D341Med (cell line): Measurements from ENCODE around the gene HEXIM2.

Experiments
- DNase-seq: peaks from one replicate; pipeline ENCODE4 v3.0.0; 2012; ENCODE audit warnings: low spot score

The HEXIM2 gene

GRCh38 chr17:45127548-45128300, 34.0 kb upstream of the HEXIM2 start:
- DNase-seq: no peak

DNA sequence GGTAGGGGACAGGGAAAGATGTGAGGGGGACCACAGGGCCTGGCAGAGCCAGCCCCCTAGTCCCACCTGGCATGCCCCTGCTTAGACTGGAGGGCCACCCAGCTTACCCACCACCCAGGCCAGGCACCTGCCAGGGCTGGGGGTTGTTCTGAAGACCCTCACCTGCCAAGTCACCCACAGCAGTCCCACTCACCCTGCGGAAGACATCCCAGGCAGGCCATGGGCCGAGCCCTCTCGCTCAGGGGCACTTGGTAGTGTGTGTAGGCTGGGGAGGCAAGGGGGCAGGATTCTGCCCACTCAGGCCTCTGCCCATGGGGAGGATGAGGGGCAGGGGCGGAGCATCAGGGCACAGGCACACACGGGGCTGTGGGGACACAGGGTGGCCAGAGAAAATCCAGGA, 33.3 kb upstream of the HEXIM2 start:
- DNase-seq: no peak

DNA sequence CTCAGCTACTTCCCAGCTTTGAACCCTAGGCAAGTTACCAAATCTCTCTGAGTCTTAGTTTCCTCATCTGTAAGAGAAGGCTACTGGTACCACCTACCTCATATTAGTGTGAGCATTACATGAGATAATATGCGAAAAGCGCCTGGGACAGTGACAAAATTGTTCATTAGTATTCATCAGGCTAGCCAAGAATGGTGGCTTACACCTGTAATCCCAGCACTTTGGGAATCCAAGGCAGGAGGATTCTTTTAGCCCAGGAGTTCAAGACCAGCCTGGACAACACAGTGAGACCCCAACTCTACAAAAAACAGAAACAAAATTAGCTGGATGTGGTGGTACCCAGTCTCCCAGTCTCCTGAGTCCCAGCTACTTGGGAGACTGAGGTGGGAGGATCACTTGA, 32.7 kb upstream of the HEXIM2 start:
- DNase-seq: no peak

DNA sequence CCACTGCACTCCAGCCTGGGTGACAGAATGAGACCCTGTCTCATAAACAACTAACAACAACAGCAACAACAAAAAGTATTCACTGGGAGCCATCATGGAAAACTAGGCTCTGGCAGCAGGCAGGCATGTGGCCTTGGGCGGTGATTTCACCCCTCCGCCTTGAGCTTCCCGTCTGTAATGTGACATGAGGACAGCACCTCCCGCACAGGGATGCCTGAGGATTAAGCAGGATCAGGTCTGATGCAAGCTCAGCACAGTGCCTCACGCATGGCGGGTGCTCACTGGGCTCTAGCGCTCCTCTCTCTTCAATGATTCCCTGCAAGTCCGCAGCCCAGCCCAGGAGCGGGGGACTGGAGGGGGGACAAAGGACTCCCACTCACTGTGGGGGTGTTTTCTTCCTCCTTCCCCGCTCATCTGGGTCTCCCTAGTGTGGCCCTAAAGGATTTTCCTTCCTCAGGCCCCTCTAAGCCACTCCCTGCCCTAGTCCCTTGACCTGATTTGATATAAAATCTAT, 32.2 kb upstream of the HEXIM2 start:
- DNase-seq: peak; percentile 89

DNA sequence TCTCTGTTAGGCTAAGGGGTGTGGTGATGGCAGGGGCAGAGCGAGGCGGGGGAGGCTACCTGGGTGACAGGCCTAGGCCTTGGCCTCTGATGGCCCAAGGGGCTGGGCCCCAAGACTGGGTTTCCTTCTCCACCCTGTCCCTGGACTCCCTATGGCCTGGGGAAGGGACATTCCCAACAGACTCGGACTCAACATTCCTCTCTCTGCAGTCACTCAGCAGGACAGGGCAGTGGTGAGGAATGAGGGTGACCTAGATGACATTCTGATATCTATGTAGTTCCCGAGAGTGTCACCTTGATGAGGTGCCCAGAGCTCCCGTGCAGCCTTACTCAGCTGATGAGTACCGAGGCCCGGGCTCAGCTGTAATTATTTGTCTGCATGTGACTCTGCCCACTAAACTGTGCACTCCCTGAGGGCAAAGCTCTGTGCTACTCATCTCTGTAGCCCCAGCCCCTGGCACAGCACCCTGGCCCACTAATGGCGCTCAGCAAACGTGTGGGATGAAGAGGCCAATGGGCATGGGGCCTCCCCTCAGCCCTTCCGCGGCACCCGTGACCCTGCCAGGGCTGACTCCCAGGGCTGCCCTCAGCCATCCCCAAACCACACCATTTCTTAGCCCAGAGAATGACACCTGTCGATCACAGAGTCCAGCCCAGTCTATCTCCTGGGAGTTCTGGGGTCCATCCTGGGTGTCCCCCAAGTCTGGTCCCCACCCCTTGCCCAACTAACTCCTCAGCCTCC, 31.6 kb upstream of the HEXIM2 start:
- DNase-seq: peak; percentile 50

DNA sequence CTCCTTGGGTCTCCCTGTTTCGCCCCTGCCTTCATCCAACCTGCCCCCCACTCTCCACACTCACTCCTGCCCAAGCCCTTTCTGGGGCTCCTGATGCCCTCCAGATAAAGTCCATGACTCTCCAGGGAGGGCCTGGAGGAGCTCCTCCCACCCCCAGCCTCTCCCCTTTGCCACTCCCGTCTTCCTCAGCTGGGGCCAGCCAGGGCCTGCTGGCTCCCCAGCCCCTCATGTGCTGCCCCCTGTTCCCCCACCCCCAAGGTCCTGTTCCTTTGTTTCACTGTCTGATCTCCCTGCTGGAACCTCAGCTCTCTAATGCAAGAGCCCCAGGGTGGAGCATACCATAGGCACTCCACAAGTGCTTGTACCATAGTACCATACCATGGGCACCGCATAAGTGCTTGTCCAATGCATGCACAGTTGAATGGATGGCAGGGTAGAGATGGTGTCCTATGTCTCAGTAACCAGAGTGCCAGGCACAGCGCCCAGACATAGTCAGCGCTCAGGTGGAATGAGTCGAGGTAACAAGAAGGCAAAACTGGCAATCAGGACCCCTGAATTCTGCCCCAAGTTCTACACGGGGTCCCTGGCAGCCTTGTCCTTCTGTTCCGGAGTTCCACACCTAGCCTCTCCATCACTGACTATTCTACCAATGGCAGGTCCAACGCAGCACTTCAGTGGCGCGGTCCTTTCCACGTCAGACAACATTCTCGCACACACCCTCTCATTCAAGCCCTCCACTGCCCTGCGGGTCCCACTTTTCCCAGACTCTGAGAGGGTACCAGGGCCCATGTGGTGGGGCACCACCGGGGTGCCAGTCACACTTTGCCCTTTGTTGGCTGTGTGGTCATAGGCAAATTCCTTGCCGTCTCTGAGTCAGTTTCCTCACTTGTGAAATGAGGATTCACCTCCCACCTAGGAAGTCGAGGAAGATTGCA, 30.7 kb upstream of the HEXIM2 start:
- DNase-seq: peak; percentile 20

- DNase-seq: peak; percentile 86
These were observed 29.9 kb upstream of the HEXIM2 start for GRCh38 chr17:45131616-45132319.

GRCh38 chr17:45132320-45132571, 29.4 kb upstream of the HEXIM2 start, which contains the start of gene PLCD3:
TSS of gene PLCD3 (minus strand) at chr17:45132515. CDS start at chr17:45132410, 105 bp downstream.
- no peak for DNase-seq

- DNase-seq: peak; percentile 98
These were observed 28.9 kb upstream of the HEXIM2 start for GRCh38 chr17:45132572-45133463.

DNA sequence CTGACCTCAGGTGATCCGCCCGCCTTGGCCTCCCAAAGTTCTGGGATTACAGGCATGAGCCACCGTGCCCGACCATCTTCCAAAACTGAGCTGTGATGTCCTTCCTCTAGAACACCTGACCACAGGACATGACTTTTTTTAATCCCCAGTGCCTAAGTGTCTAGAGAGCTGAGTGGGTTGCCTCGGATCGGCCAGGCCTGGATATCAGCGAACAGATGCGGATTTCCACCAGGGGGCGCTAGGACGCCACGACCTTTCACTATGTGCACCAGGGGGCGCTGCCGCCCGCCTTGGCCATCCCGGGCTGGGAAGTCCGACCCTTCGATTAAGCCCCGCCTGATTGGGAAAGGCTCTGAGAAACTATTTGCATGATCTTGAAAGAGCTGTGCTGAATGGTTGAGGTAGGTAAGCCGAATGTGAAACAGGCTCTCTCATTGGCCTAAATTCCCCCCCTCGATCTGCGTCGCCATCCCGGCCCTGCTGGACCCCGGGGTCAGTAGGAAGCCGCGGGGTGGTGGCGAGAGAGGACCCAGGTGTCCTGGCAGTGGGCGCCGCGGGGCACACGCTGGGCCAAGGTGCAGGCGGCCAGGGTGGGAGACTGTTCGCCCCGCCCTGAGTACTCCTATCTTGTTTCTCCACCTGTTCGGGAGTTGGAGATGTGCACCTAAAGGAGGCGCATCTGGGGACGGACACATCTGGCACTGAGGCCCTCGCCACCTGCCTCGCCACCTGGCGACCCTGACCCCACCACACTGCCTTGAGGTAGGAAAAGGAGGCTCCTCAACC, 26.3 kb upstream of the HEXIM2 start, which contains the start of gene ACBD4:
Gene ACBD4, plus strand, starts transcription at position 496 of the 786 bp plus-strand sequence. CDS start 458 bp downstream, outside the sequence.
- DNase-seq: peak; percentile 95

DNA sequence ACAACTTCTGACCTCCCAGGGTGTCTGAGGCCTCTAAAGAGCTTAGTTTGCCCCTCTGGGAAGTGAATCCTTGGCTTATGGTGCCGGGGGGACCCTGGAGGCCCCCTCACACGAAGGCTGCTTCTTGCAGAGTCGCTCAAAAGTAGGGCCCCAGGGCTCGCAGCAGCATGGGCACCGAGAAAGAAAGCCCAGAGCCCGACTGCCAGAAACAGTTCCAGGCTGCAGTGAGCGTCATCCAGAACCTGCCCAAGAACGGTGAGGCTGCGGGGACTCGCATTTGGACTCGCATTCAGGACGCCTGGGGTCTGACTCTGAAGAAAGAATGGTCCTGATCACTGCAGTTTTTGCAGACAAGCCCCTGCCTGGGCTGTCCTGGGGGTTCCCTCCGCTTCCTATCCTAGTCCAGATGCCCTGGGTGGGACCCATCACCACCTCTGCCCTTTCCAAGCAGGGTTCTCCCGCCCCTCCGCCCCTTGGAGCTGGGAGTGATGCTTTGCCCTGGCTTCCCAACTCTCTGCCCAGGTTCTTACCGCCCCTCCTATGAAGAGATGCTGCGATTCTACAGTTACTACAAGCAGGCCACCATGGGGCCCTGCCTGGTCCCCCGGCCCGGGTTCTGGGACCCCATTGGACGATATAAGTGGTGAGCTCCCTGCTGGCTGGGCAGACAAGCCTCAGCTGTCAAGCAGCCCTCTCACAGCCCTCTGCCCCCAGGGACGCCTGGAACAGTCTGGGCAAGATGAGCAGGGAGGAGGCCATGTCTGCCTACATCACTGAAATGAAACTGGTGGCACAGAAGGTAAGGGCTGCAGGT, 25.5 kb upstream of the HEXIM2 start:
- peak; percentile 46 for DNase-seq

DNA sequence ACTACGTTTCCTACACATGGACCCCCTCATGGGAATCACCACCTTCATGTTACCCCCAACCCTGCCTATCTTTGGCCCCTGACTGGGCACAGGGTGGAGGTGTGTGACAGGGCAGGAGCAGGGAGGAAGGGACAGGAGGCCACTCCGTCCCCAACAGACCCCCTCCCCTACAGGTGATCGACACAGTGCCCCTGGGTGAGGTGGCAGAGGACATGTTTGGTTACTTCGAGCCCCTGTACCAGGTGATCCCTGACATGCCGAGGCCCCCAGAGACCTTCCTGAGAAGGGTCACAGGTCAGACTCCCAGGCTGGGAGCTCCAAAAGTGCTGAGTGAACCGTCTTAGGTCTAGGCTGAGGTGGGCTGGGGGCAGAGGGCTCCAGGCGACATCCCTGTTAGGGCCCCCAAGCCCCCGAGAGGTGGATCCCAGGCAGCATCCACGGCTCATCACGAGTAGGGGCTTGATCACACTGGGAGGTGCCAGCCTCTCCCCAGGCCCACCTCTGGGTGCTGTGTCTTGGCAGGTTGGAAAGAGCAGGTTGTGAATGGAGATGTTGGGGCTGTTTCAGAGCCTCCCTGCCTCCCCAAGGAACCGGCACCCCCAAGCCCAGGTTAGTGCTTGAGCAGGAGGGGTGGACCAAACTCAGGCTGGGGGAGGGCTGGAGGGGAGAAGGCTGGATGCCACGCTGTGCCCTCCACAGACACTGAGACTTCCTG, 24.7 kb upstream of the HEXIM2 start:
- no peak for DNase-seq

- DNase-seq: no peak
These were observed 23.9 kb upstream of the HEXIM2 start for GRCh38 chr17:45137561-45138305.

DNA sequence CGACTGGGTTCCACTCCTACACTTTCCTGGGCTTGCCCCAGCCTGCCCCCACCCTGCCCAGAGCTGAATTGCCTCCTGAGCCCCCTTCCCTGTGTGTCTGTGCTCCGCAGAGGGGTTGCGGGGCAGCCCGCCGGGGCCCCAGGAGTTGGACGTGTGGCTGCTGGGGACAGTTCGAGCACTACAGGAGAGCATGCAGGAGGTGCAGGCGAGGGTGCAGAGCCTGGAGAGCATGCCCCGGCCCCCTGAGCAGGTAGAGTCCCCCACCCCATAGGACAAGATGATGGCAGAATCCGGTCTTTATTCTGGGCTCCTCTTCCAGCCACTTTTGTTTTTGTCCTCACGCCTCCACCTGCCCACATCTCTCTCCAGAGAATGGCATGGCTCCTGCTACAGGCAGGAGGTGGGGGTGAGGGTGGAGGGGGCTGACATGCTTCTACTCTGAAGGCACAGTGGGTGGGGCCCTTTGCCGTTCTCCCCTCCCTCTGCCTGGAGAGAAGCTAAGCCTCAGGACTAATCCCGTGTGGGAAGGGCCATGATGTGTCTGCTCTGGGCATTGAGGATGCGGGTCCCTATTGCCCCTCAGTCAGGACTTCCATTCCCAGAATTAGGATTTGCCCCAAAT, 22.7 kb upstream of the HEXIM2 start:
- peak; percentile 45 for DNase-seq

DNA sequence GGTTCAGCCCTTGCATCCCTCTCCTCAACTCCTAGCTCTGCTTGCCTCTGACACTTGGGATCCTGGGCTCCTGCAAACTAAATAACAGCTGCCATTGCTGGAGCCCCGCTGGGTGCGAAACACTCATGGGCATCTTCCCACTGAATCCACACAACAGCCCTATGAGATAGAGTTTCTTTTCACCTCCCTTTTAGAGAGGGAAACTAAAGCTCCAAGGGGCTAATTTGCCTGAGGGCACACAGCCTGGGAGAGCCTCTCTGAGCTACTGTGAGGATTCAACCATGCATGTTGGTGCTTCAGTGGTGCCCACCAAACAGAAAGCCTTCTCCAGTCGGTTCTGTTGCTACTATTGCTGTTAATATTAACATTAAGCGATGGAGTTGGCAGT, 22.1 kb upstream of the HEXIM2 start:
- DNase-seq: no peak

DNA sequence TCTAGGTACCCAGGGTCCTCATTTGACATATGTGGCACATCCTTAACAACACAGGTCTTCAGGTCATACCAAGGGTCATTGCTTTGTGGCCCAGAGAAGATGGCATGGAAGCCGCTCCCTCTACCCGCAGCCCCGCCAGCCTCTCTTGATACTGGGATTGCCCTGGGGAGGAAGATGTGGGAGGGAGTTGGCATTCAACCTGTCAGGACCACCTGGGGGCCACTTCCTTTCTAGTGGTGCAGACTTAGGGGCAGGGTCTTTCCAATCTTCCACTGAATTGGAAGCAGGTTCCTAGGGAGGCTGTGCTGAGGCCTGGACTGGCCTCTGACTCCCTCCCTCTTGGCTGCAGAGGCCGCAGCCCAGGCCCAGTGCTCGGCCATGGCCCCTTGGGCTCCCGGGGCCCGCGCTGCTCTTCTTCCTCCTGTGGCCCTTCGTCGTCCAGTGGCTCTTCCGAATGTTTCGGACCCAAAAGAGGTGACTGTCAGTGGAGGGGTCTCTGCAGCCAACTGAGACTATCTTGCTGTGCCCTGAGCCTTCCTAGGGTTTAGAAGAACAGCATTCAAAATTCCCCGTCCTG, 18.5 kb upstream of the HEXIM2 start:
- no peak for DNase-seq

DNA sequence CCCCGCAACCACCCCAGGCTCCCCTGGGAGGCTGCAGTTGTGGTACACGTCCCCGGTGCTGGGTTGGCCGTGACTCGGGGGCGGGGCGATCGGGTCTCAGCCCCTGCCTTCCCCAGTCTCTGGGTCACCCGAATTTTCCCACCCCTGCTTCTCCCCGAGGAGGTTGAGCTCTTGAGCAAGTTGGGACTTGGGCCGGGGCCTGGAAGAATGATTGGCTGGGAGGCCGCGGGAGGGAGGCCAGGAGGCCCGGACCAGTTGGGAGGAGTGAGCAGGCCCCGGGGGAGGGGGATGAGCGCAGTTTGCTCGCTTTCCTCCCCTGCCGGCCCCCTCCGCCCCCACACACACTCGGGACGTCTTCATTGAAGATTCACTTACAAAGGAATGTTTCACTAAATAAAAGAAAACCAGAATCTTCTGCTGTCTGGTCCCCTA, 17.9 kb upstream of the HEXIM2 start:
- DNase-seq: peak; percentile 38
